ENCODE results near the gene SRPX2. TPM values are rescaled to one million over a fixed set of nuclear protein-coding genes. Genes with fewer than 3 reads are reported as not detected.

SRPX2 gene
- total RNA-seq, 4 donors from 2014 or later, result 2.8 to 15.2 (median 7.5) TPM

GRCh38 chrX:100625985-100626491 lies 18.0 kb upstream of the SRPX2 start:
- no peak overlapping the region for H3K4me3 ChIP-seq
- DNase-seq (ENCODE audit: low spot score in 2 of 2), result no peak
- H3K27me3 ChIP-seq, result no peaks in the 10 kb centered on the region
- no peaks in the 10 kb centered on the region for H3K36me3 ChIP-seq
- no peaks in the 10 kb centered on the region for H3K4me1 ChIP-seq
- no peak overlapping the region for H3K27ac ChIP-seq
- TF ChIP-seq POLR2A (IDR thresholded peaks at IDR 0.05), result no peak
- TF ChIP-seq EP300 (IDR thresholded peaks at IDR 0.05), result no peak
- TF ChIP-seq POLR2AphosphoS5 (IDR thresholded peaks at IDR 0.05), result no peak
- no peak for TF ChIP-seq CTCF (IDR thresholded peaks at IDR 0.05)
- WGBS, result 70% methylated on average over 5 of the region's 5 CpGs
- H3K9me3 ChIP-seq, result no peaks in the 10 kb centered on the region

GRCh38 chrX:100635040-100635439 lies 9.0 kb upstream of the SRPX2 start:
- no peaks in the 10 kb centered on the region for H3K36me3 ChIP-seq
- H3K27me3 ChIP-seq, result no peaks in the 10 kb centered on the region
- no peak overlapping the region for H3K4me3 ChIP-seq
- TF ChIP-seq EP300 (IDR thresholded peaks at IDR 0.05), result no peak
- TF ChIP-seq CTCF (IDR thresholded peaks at IDR 0.05), result no peak
- no peak for TF ChIP-seq POLR2AphosphoS5 (IDR thresholded peaks at IDR 0.05)
- TF ChIP-seq POLR2A (IDR thresholded peaks at IDR 0.05), result no peak
- no peak for DNase-seq (ENCODE audit: low spot score in 2 of 2)
- no peak overlapping the region for H3K27ac ChIP-seq
- no peaks in the 10 kb centered on the region for H3K9me3 ChIP-seq
- 55% methylated on average over 5 of the region's 5 CpGs for WGBS
- H3K4me1 ChIP-seq, result no peaks in the 10 kb centered on the region

- H3K9me3 ChIP-seq, result no peaks in the 10 kb centered on the region
- 30% methylated on average over 8 of the region's 8 CpGs for WGBS
- DNase-seq (ENCODE audit: low spot score in 2 of 2), result no peak
- no peaks in the 10 kb centered on the region for H3K36me3 ChIP-seq
- TF ChIP-seq EP300 (IDR thresholded peaks at IDR 0.05) (no peak), POLR2A (IDR thresholded peaks at IDR 0.05) (no peak)
- no peaks in the 10 kb centered on the region for H3K27me3 ChIP-seq
- H3K4me1 ChIP-seq, result no peaks in the 10 kb centered on the region
- peak overlapping the region; percentile 59 for H3K27ac ChIP-seq
- peak overlapping the region; percentile 56 for H3K4me3 ChIP-seq
These were observed 8.0 kb upstream of the SRPX2 start for GRCh38 chrX:100635989-100636320.

- no peaks in the 10 kb centered on the region for H3K27me3 ChIP-seq
- H3K4me3 ChIP-seq, result peak within 1 kb of the TSS; percentile 56
- H3K9me3 ChIP-seq, result no peaks in the 10 kb centered on the region
- DNase-seq (ENCODE audit: low spot score in 2 of 2), result peak; percentile 77 to 82
- TF ChIP-seq POLR2A (IDR thresholded peaks at IDR 0.05), result no peak
- TF ChIP-seq CTCF (IDR thresholded peaks at IDR 0.05), result peak in 1 of 2 donors; percentile 20
- TF ChIP-seq EP300 (IDR thresholded peaks at IDR 0.05), result no peak
- no peak for TF ChIP-seq POLR2AphosphoS5 (IDR thresholded peaks at IDR 0.05)
- WGBS, result 20% methylated on average over 44 of the region's 51 CpGs
- peak within 1 kb of the TSS; percentile 59 for H3K27ac ChIP-seq
- no peaks in the 10 kb centered on the region for H3K4me1 ChIP-seq
- no peaks in the 10 kb centered on the region for H3K36me3 ChIP-seq
These were observed 7.5 kb upstream of the SRPX2 start, which contains the start of gene TSPAN6 for GRCh38 chrX:100636321-100636991. TSPAN6 (minus strand) TSS chrX:100636806; CDS start chrX:100636694, 112 bp downstream.

GRCh38 chrX:100642290-100642689 lies 1.7 kb upstream of the SRPX2 start:
- no peak overlapping the region for H3K27ac ChIP-seq
- TF ChIP-seq CTCF (IDR thresholded peaks at IDR 0.05) (no peak), EP300 (IDR thresholded peaks at IDR 0.05) (no peak), POLR2A (IDR thresholded peaks at IDR 0.05) (no peak), POLR2AphosphoS5 (IDR thresholded peaks at IDR 0.05) (no peak)

More at GRCh38 chrX:100642290-100642689, 1.7 kb upstream of the SRPX2 start:
- H3K4me1 ChIP-seq, result peaks cover 5% of the 10 kb centered on the region
- WGBS, result 54% methylated on average over 3 of the region's 3 CpGs
- H3K36me3 ChIP-seq, result no peaks in the 10 kb centered on the region
- H3K4me3 ChIP-seq, result no peak overlapping the region
- H3K9me3 ChIP-seq, result no peaks in the 10 kb centered on the region
- no peak for DNase-seq (ENCODE audit: low spot score in 2 of 2)
- no peaks in the 10 kb centered on the region for H3K27me3 ChIP-seq

Data from suprapubic skin (tissue), 4 donors.